IMR-90 (cell line): ENCODE results near the gene BRMS1. TPM values are rescaled to one million over a fixed set of nuclear protein-coding genes. Genes with fewer than 3 reads are reported as not detected.

Experiments
- ATAC-seq: fragments of 200-7000 bp; cut with Tn5 transposase; 2 replicates; pipeline ENCODE4 v1.9.1; 2020; ENCODE audit warnings: low read depth, mild to moderate bottlenecking, moderate library complexity
- BruUV-seq: library from RNA; stranded (reverse); fragments of 400-500 nt; replicated peaks from 2 replicates; lab custom pipeline; 2021; lab: Mats Ljungman, UMichigan
- CTCF ChIA-PET: fragments of 300-600 bp; formaldehyde crosslinking; extraction: SDS; loops from one replicate; lab custom pipeline; 2021; ENCODE audit warnings: antibody characterized with exemption; lab: Yijun Ruan, JAX
- POLR2A ChIA-PET: fragments of 300-600 bp; sonication (Branson Sonifier 250); formaldehyde crosslinking; loops from one replicate; lab custom pipeline; 2022; ENCODE audit warnings: antibody characterized with exemption; ENCODE audit not compliant: unreplicated experiment; lab: Charles Lee
- DNase-seq: peaks from one replicate; pipeline ENCODE4 v3.0.0; 2013
- H2AFZ ChIP-seq: replicated peaks from 2 replicates; pipeline ENCODE3; 2013; ENCODE audit warnings: low read length, mild to moderate bottlenecking; ENCODE audit not compliant: poor library complexity
- H2AK5ac ChIP-seq: 2 replicates; pipeline ENCODE4 v1.6.1; 2013; ENCODE audit warnings: low read depth, low read length, inconsistent platforms
- H2AK9ac ChIP-seq: replicated peaks from 2 replicates; pipeline ENCODE3; 2013; ENCODE audit warnings: mild to moderate bottlenecking, low read depth, low read length, moderate library complexity; ENCODE audit not compliant: poor library complexity
- H2BK120ac ChIP-seq: 2 replicates; pipeline ENCODE4 v1.6.1; 2013; ENCODE audit warnings: low read depth, low read length, inconsistent platforms
- H2BK15ac ChIP-seq: 3 replicates; pipeline ENCODE4 v1.6.1; 2013; ENCODE audit warnings: low read depth, low read length, inconsistent platforms
- H2BK20ac ChIP-seq: 2 replicates; pipeline ENCODE4 v1.6.1; 2013; ENCODE audit warnings: low read depth, mild to moderate bottlenecking, inconsistent platforms, low read length, moderate library complexity
- H2BK5ac ChIP-seq: 2 replicates; pipeline ENCODE4 v1.6.1; 2013; ENCODE audit warnings: mild to moderate bottlenecking, low read depth, low read length, inconsistent platforms; ENCODE audit not compliant: poor library complexity, severe bottlenecking
- H3K14ac ChIP-seq: replicated peaks from 2 replicates; pipeline ENCODE4 v1.6.1; 2013; ENCODE audit warnings: low read depth, low read length, inconsistent platforms
- H3K18ac ChIP-seq: 2 replicates; pipeline ENCODE4 v1.6.1; 2013; ENCODE audit warnings: low read depth, low read length, control low read depth
- H3K23ac ChIP-seq: 2 replicates; pipeline ENCODE4 v1.6.1; 2013; ENCODE audit warnings: low read depth, low read length, inconsistent platforms
- H3K27ac ChIP-seq: 2 replicates; pipeline ENCODE4 v1.5.1; 2013; ENCODE audit warnings: mild to moderate bottlenecking, control low read depth, low read length; ENCODE audit not compliant: insufficient read depth
- H3K27me3 ChIP-seq: 2 replicates; pipeline ENCODE4 v1.6.1; 2013; ENCODE audit warnings: low read length; ENCODE audit not compliant: control insufficient read depth, insufficient read depth
- H3K36me3 ChIP-seq: 2 replicates; pipeline ENCODE4 v1.6.1; 2013; ENCODE audit warnings: low read length, mixed read lengths; ENCODE audit not compliant: control insufficient read depth, insufficient read depth
- H3K4ac ChIP-seq: 2 replicates; pipeline ENCODE4 v1.6.1; 2013; ENCODE audit warnings: low read depth, low read length, inconsistent platforms
- H3K4me1 ChIP-seq: 2 replicates; pipeline ENCODE4 v1.6.1; 2013; ENCODE audit warnings: low read length, mixed read lengths; ENCODE audit not compliant: control insufficient read depth, insufficient read depth
- H3K4me2 ChIP-seq: 2 replicates; pipeline ENCODE4 v1.6.1; 2013; ENCODE audit warnings: low read depth, mild to moderate bottlenecking, control low read depth, low read length, moderate library complexity
- H3K4me3 ChIP-seq: 2 replicates; pipeline ENCODE4 v1.5.1; 2013; ENCODE audit warnings: low read depth, mild to moderate bottlenecking, control low read depth, low read length, moderate library complexity; ENCODE audit not compliant: insufficient read depth
- H3K56ac ChIP-seq: 2 replicates; pipeline ENCODE4 v1.6.1; 2013; ENCODE audit warnings: low read length, inconsistent platforms; ENCODE audit not compliant: insufficient read depth; ENCODE audit errors: extremely low read depth
- H3K79me1 ChIP-seq, 2 experiments: 2 replicates each; pipeline ENCODE4 v1.6.1; 2013; ENCODE audit warnings: low read length in 2 of 2, inconsistent platforms in 1 of 2, low read depth in 1 of 2
- H3K9ac ChIP-seq: 2 replicates; pipeline ENCODE4 v1.6.1; 2013; ENCODE audit warnings: low read depth, low read length, control low read depth
- H3K9me1 ChIP-seq: 2 replicates; pipeline ENCODE4 v1.6.1; 2013; ENCODE audit warnings: low read length, inconsistent platforms; ENCODE audit not compliant: insufficient read depth
- H3K9me3 ChIP-seq: 2 replicates; pipeline ENCODE4 v1.6.1; 2013; ENCODE audit warnings: low read length; ENCODE audit not compliant: control insufficient read depth, insufficient read depth
- H4K20me1 ChIP-seq: 2 replicates; pipeline ENCODE4 v1.6.1; 2013; ENCODE audit warnings: low read length, inconsistent platforms; ENCODE audit not compliant: insufficient read depth
- H4K5ac ChIP-seq: 2 replicates; pipeline ENCODE4 v1.6.1; 2013; ENCODE audit warnings: mild to moderate bottlenecking, low read depth, low read length, control low read depth
- H4K8ac ChIP-seq, 2 experiments: 2 replicates each; pipeline ENCODE4 v1.6.1; 2013; ENCODE audit warnings: low read depth in 2 of 2, low read length in 2 of 2, control low read depth in 1 of 2, inconsistent platforms in 1 of 2
- H4K91ac ChIP-seq: 2 replicates; pipeline ENCODE4 v1.6.1; 2013; ENCODE audit warnings: low read depth, low read length, inconsistent platforms; ENCODE audit not compliant: insufficient read depth
- CEBPB ChIP-seq: IDR thresholded peaks from 2 replicates; pipeline ENCODE4 v1.6.1; 2012; ENCODE audit warnings: low read depth, low read length, improper control_type of control experiment
- MAFK ChIP-seq: IDR thresholded peaks from 2 replicates; pipeline ENCODE4 v1.6.1; 2012; ENCODE audit warnings: low read depth, low read length, improper control_type of control experiment
- MAZ ChIP-seq: IDR thresholded peaks from 2 replicates; pipeline ENCODE4 v1.6.1; 2012; ENCODE audit warnings: low read depth, mild to moderate bottlenecking, low read length, improper control_type of control experiment, moderate library complexity, borderline replicate concordance
- POLR2A ChIP-seq: IDR thresholded peaks from 2 replicates; pipeline ENCODE4 v1.6.1; 2012; ENCODE audit warnings: mild to moderate bottlenecking, low read depth, low read length
- RAD21 ChIP-seq: IDR thresholded peaks from 2 replicates; pipeline ENCODE4 v1.6.1; 2012; ENCODE audit warnings: low read length, improper control_type of control experiment
- RCOR1 ChIP-seq: IDR thresholded peaks from 2 replicates; pipeline ENCODE4 v1.6.1; 2012; ENCODE audit warnings: mild to moderate bottlenecking, low read length, improper control_type of control experiment; ENCODE audit not compliant: insufficient replicate concordance
- SMC3 ChIP-seq: fragments of 150-350 bp; IDR thresholded peaks from 2 replicates; pipeline ENCODE4 v1.6.1; 2016; ENCODE audit warnings: low read depth, mild to moderate bottlenecking, antibody characterized with exemption, low read length, moderate library complexity
- WGBS, 2 experiments: methylation state at CpG; one replicate each; pipeline versions ENCODE4 v1.1.5 to v1.1.7; 2013; ENCODE audit warnings: missing lambda C conversion rate in 2 of 2; ENCODE audit not compliant: insufficient read length in 1 of 2; ENCODE audit errors: extremely low coverage in 2 of 2; 5-methylcytosine and 5-hydroxymethylcytosine counted together
- dilution Hi-C: fragments of 300-500 bp; cut with HindIII; formaldehyde crosslinking; loops from one replicate; pipeline ENCODE4 v1.14.3; 2018; ENCODE audit warnings: low sequenced_read_pairs; ENCODE audit not compliant: unreplicated experiment
- in situ Hi-C: fragments of 300-500 bp; cut with MboI; formaldehyde crosslinking; loops from 3 replicates; pipeline ENCODE4 v1.14.3; 2019; ENCODE audit warnings: low sequenced_read_pairs, inconsistent platforms, mixed read lengths
- intact Hi-C: fragments of 100-400 bp; cut with micrococcal nuclease; formaldehyde crosslinking; loops from 2 replicates; pipeline ENCODE4 v1.10.0; 2022
- polyA plus RNA-seq, 3 experiments: library from polyadenylated mRNA; depleted of rRNA; stranded (reverse); fragments of >200 nt; gene quantifications; 2 replicates each; pipeline ENCODE4 v1.2.3, GENCODE V29; 2012; ENCODE audit warnings: low replicate concordance in 1 of 3
- total RNA-seq: library from RNA; depleted of rRNA; stranded (reverse); fragments of >200 nt; gene quantifications from 2 replicates; pipeline ENCODE4 v1.2.3, GENCODE V29; 2012

The BRMS1 gene
- total and polyA plus RNA-seq, 2 of the 4 experiments (the other 2 are of a cell fraction) = 48.3 to 57.9 TPM

DNA sequence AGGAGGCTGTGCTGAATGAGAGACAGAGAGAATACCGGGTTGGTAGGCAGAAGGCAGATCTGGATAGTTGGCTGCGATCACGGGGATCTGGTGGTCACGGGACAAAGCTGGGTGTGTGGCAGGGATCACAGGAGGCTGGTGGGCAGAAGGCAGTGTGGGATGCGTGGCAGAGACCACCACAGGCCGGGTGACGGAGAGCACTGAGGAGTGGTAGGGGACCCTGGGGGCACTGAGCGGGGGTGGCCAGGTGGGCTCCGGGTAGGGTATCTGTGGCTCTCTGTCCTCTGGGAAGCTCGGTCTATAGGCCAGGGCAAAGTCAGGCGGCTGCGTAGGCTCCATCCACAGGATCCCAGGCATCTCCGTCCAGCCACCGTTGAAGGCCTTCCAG lies 29.4 kb downstream of the BRMS1 start:
- dilution Hi-C loops = no loop called here

More for the DNA sequence above, 29.4 kb downstream of the BRMS1 start:
- no peak overlapping the region; the same call in 1 of the 2 replicates for H4K91ac ChIP-seq
- peaks cover 0 to 42% of the 10 kb centered on the region in 2 experiments; a peak in 2 of 4 replicates for H3K79me1 ChIP-seq
- H2AFZ ChIP-seq = peak overlapping the region; percentile 81
- H3K23ac ChIP-seq = peak overlapping the region; percentile 75
- no peak overlapping the region for H2BK20ac ChIP-seq
- H3K9ac ChIP-seq = peak overlapping the region; percentile 95
- H3K36me3 ChIP-seq = no peaks in the 10 kb centered on the region
- H4K5ac ChIP-seq = peak overlapping the region; percentile 0; the same call in 1 of the 2 replicates
- 46% methylated on average over 8 of the region's 14 CpGs; no CpG with 5 or more reads in 1 of the 2 experiments for WGBS, 2 experiments
- H3K18ac ChIP-seq = no peak overlapping the region
- peak overlapping the region; percentile 93 for H2AK9ac ChIP-seq
- peak overlapping the region; percentile 93 for H3K27ac ChIP-seq
- in situ Hi-C loops (no loop called here), intact Hi-C loops (no loop called here)
- peaks cover 39% of the 10 kb centered on the region for H4K20me1 ChIP-seq
- H3K4me1 ChIP-seq = peaks cover 32% of the 10 kb centered on the region
- H2BK15ac ChIP-seq = no peak overlapping the region
- ChIA-PET POLR2A (no interaction called here), CTCF (no interaction called here)
- H2BK120ac ChIP-seq = peak overlapping the region; percentile 47; the same call in 1 of the 2 replicates
- DNase-seq (no peak), ATAC-seq (no peak)
- H3K4ac ChIP-seq = peak overlapping the region; percentile 81
- peak overlapping the region; percentile 94 for H3K14ac ChIP-seq
- H3K27me3 ChIP-seq = no peaks in the 10 kb centered on the region
- no TSS peak for BruUV-seq
- H3K9me3 ChIP-seq = no peaks in the 10 kb centered on the region
- peak overlapping the region; percentile 72 for H3K4me3 ChIP-seq
- peak overlapping the region; percentile 77 for H2BK5ac ChIP-seq
- TF ChIP-seq CEBPB (no peak), POLR2A (no peak; the same call in 1 of the 2 replicates), SMC3 (no peak), RCOR1 (no peak), RAD21 (no peak), MAFK (no peak), MAZ (no peak)
- H4K8ac ChIP-seq = peak overlapping the region; percentile 1 to 59; a peak in 1 of 4 replicates
- peak overlapping the region; percentile 18; the same call in 1 of the 2 replicates for H3K56ac ChIP-seq
- H2AK5ac ChIP-seq = peak overlapping the region; percentile 77
- peaks cover 11% of the 10 kb centered on the region for H3K9me1 ChIP-seq
- H3K4me2 ChIP-seq = peak overlapping the region; percentile 85
